ENCODE results near the gene NAPEPLD. TPM values are rescaled to one million over a fixed set of nuclear protein-coding genes. Genes with fewer than 3 reads are reported as not detected.

The NAPEPLD gene
- total RNA-seq, 1 experiment from 2014 or later = 14.8 TPM

DNA sequence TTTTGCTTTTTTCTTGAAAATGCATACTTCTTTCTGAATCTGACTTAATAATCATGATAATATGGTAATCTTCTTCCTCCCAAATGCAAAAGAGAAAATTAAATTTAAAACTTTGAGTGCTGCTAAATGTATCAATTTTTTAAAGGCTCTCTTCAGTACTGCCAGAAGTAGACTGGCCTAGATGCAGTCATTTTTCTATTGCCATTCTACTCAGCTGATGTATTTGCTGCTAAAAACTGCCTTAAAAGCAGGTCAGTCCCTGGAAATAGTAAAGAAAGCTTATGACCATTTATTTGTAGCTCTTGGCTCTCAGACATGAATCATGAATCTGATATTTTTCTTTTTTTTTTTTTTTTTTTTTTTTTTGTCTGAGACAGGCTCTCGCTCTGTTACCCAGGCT lies 28.5 kb downstream of the NAPEPLD start:
- H3K4me3 ChIP-seq (ENCODE audit: low read depth, low read length, poor library complexity, severe bottlenecking) = no peak overlapping the region
- no peak for DNase-seq (ENCODE audit: low spot score)
- POLR2A ChIA-PET (ENCODE audit: low non-redundant PET) = no interaction called here

DNA sequence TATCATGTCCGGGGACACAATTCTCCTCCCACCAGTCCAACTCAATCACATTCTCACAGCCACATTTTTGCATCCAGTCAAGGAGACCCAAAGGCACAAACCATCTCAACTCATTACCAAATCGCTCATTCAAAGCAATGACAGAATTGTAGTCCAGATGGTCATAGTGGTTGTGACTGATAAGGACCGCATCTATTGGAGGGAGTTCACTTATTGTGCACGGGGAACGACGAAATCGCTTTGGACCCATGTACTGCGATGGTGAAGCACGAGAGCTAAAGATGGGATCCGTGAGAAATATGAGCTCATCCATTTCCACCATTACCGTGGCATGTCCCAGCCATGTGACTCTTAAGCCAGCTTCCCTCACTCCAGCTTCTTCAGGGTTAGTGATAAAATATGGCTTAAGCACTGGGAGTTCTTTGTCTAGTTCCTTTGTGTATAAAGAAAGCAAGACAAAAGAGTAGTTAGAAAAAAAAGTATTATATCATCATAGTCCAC lies 29.1 kb downstream of the NAPEPLD start:
- DNase-seq (ENCODE audit: low spot score) = no peak
- intact Hi-C loops (cut with micrococcal nuclease; ENCODE audit: unreplicated experiment) = no loop called here
- TF ChIP-seq, protein P1, sequence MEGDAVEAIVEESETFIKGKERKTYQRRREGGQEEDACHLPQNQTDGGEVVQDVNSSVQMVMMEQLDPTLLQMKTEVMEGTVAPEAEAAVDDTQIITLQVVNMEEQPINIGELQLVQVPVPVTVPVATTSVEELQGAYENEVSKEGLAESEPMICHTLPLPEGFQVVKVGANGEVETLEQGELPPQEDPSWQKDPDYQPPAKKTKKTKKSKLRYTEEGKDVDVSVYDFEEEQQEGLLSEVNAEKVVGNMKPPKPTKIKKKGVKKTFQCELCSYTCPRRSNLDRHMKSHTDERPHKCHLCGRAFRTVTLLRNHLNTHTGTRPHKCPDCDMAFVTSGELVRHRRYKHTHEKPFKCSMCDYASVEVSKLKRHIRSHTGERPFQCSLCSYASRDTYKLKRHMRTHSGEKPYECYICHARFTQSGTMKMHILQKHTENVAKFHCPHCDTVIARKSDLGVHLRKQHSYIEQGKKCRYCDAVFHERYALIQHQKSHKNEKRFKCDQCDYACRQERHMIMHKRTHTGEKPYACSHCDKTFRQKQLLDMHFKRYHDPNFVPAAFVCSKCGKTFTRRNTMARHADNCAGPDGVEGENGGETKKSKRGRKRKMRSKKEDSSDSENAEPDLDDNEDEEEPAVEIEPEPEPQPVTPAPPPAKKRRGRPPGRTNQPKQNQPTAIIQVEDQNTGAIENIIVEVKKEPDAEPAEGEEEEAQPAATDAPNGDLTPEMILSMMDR (conservative IDR thresholded peaks at IDR 0.05; ENCODE audit: low read depth, low read length) = no peak
- no peak for TF ChIP-seq EZH2 (IDR thresholded peaks at IDR 0.05; ENCODE audit: borderline replicate concordance, low read depth, low read length, poor library complexity, severe bottlenecking)
- no TSS peak for BruUV-seq (replicated peaks)
- Histone ChIP-seq H3K4me3 (ENCODE audit: low read depth, low read length, poor library complexity, severe bottlenecking) (no peak overlapping the region), H3K27ac (ENCODE audit: low read depth, low read length, poor library complexity, severe bottlenecking) (no peak overlapping the region), H3K4me1 (ENCODE audit: insufficient read depth, low read length, poor library complexity, severe bottlenecking) (no peaks in the 10 kb centered on the region), H3K27me3 (replicated peaks; ENCODE audit: insufficient read depth, low read depth, low read length, poor library complexity) (no peaks in the 10 kb centered on the region), H3K9me3 (ENCODE audit: low read depth, low read length, poor library complexity, severe bottlenecking) (no peaks in the 10 kb centered on the region), H3K36me3 (ENCODE audit: insufficient read depth, low read length, poor library complexity, severe bottlenecking) (peaks cover 10% of the 10 kb centered on the region)
- ChIA-PET CTCF (no interaction called here), POLR2A (ENCODE audit: low non-redundant PET) (no interaction called here)

More for the DNA sequence above, 28.5 kb downstream of the NAPEPLD start:
- TF ChIP-seq, protein P1 (conservative IDR thresholded peaks at IDR 0.05; ENCODE audit: low read depth, low read length) = no peak
- TF ChIP-seq EZH2 (IDR thresholded peaks at IDR 0.05; ENCODE audit: borderline replicate concordance, low read depth, low read length, poor library complexity, severe bottlenecking) = no peak
- BruUV-seq (replicated peaks) = no TSS peak
- H3K4me1 ChIP-seq (ENCODE audit: insufficient read depth, low read length, poor library complexity, severe bottlenecking) = no peaks in the 10 kb centered on the region
- intact Hi-C loops (cut with micrococcal nuclease; ENCODE audit: unreplicated experiment) = no loop called here
- H3K9me3 ChIP-seq (ENCODE audit: low read depth, low read length, poor library complexity, severe bottlenecking) = no peaks in the 10 kb centered on the region
- H3K27me3 ChIP-seq (replicated peaks; ENCODE audit: insufficient read depth, low read depth, low read length, poor library complexity) = no peaks in the 10 kb centered on the region
- peaks cover 10% of the 10 kb centered on the region for H3K36me3 ChIP-seq (ENCODE audit: insufficient read depth, low read length, poor library complexity, severe bottlenecking)
- CTCF ChIA-PET = no interaction called here
- H3K27ac ChIP-seq (ENCODE audit: low read depth, low read length, poor library complexity, severe bottlenecking) = no peak overlapping the region

DNA sequence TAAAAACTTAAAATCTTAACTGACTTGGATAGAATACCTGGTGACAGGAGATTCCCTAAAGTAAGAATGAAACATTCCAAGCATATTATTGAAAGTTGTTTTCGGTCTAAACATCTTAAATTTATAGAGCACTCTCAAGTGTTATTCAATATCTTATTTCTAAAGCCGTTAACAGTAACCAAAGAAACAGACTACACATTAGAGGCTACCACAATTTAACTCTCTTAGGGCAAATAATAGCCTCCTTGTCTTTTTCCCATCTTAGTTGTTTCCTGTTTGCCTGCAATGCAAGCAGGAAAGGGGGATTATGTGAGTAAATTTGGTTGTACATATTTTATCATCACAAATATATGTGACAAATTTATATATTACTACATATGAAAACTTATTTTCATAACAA lies 31.4 kb downstream of the NAPEPLD start:
- H3K9me3 ChIP-seq (ENCODE audit: low read depth, low read length, poor library complexity, severe bottlenecking) = no peaks in the 10 kb centered on the region
- intact Hi-C loops (cut with micrococcal nuclease; ENCODE audit: unreplicated experiment) = no loop called here
- POLR2A ChIA-PET (ENCODE audit: low non-redundant PET) = no interaction called here
- CTCF ChIA-PET = no interaction called here
- H3K4me3 ChIP-seq (ENCODE audit: low read depth, low read length, poor library complexity, severe bottlenecking) = no peak overlapping the region
- TF ChIP-seq EZH2 (IDR thresholded peaks at IDR 0.05; ENCODE audit: borderline replicate concordance, low read depth, low read length, poor library complexity, severe bottlenecking) = no peak
- TF ChIP-seq, protein P1 (conservative IDR thresholded peaks at IDR 0.05; ENCODE audit: low read depth, low read length) = no peak
- H3K36me3 ChIP-seq (ENCODE audit: insufficient read depth, low read length, poor library complexity, severe bottlenecking) = peaks cover 10% of the 10 kb centered on the region
- no peak overlapping the region for H3K27ac ChIP-seq (ENCODE audit: low read depth, low read length, poor library complexity, severe bottlenecking)
- BruUV-seq (replicated peaks) = no TSS peak
- no peaks in the 10 kb centered on the region for H3K4me1 ChIP-seq (ENCODE audit: insufficient read depth, low read length, poor library complexity, severe bottlenecking)
- DNase-seq (ENCODE audit: low spot score) = no peak
- no peaks in the 10 kb centered on the region for H3K27me3 ChIP-seq (replicated peaks; ENCODE audit: insufficient read depth, low read depth, low read length, poor library complexity)
